Left kidney (tissue), 2 donors: ENCODE measurements around the gene APOBEC3B. TPM values are rescaled to one million over a fixed set of nuclear protein-coding genes. Genes with fewer than 3 reads are reported as not detected.
"Not testable (repeated sequence)": the region's sequence is repeated elsewhere in the genome, so short reads cannot be mapped to it uniquely, and the experiment has no call there.

Experiments
- DNase-seq: peaks from one replicate; pipeline ENCODE4 v3.0.0-alpha.2; 2013
- polyA plus RNA-seq: library from polyadenylated mRNA; unstranded; fragments of 120-200 nt; gene quantifications from one replicate; pipeline ENCODE4 v1.2.1, GENCODE V29; 2013; ENCODE audit not compliant: insufficient read length

The APOBEC3B gene
- polyA plus RNA-seq, 1 donor, result 4.4 TPM

- no peak for DNase-seq
These were observed 31.4 kb upstream of the APOBEC3B start for GRCh38 chr22:38950527-38951295.

- no peak for DNase-seq
These were observed 30.4 kb upstream of the APOBEC3B start for GRCh38 chr22:38951734-38952133.

- DNase-seq, result no peak
These were observed 29.7 kb upstream of the APOBEC3B start for GRCh38 chr22:38952281-38952993.

- no peak for DNase-seq
These were observed 29.1 kb upstream of the APOBEC3B start for GRCh38 chr22:38953091-38953490.

- no peak for DNase-seq
These were observed 28.4 kb upstream of the APOBEC3B start for GRCh38 chr22:38953577-38954413.

- DNase-seq, result no peak
These were observed 27.6 kb upstream of the APOBEC3B start for GRCh38 chr22:38954414-38955043.

GRCh38 chr22:38955250-38955905, 26.8 kb upstream of the APOBEC3B start:
- DNase-seq, result no peak

GRCh38 chr22:38955926-38956325, 26.2 kb upstream of the APOBEC3B start:
- no peak for DNase-seq

- DNase-seq, result no peak
These were observed 25.6 kb upstream of the APOBEC3B start for GRCh38 chr22:38956551-38956950.

GRCh38 chr22:38957046-38957770, 24.9 kb upstream of the APOBEC3B start, which contains the start of gene APOBEC3A:
Gene APOBEC3A (plus strand): TSS chr22:38957609. CDS start chr22:38957692, 83 bp downstream.
- DNase-seq, result no peak

GRCh38 chr22:38957808-38958650, 24.1 kb upstream of the APOBEC3B start:
- no peak for DNase-seq

- not testable (repeated sequence) for DNase-seq
These were observed 23.6 kb upstream of the APOBEC3B start for GRCh38 chr22:38958651-38958943.

GRCh38 chr22:38959590-38959989, 22.6 kb upstream of the APOBEC3B start:
- DNase-seq, result no peak

- not testable (repeated sequence) for DNase-seq
These were observed 21.5 kb upstream of the APOBEC3B start for GRCh38 chr22:38960673-38961072.

GRCh38 chr22:38963291-38963738, 18.8 kb upstream of the APOBEC3B start:
- DNase-seq, result not testable (repeated sequence)

- DNase-seq, result no peak
These were observed 18.3 kb upstream of the APOBEC3B start for GRCh38 chr22:38963872-38964271.

GRCh38 chr22:38964306-38964705, 17.8 kb upstream of the APOBEC3B start:
- no peak for DNase-seq

- DNase-seq, result no peak
These were observed 17.2 kb upstream of the APOBEC3B start for GRCh38 chr22:38964989-38965388.

GRCh38 chr22:38965614-38966379, 16.4 kb upstream of the APOBEC3B start:
- no peak for DNase-seq
